Stimulated activated naive B cell treated with anti-CD40 and anti-IgM and Interleukin-4, amounts not matched to agents 10 μg/mL and 1 μg/mL and 100 μg/mL, for 72 hours (primary cell): ENCODE data around the gene PSMA2.

Source experiments
- ATAC-seq, 2 donors: fragments of 150-1000 bp; cut with Tn5 transposase; replicated peaks; 2 replicates each; pipeline ENCODE4 v1.10.0; 2021; ENCODE audit warnings: moderate library complexity in 1 of 2
- DNase-seq: peaks from one replicate; pipeline ENCODE4 v3.0.0; 2021
- H3K27ac Mint-ChIP-seq: one replicate; pipeline ENCODE4 v1.8.0; 2022; ENCODE audit warnings: mild to moderate bottlenecking, mixed read lengths
- H3K27me3 Mint-ChIP-seq, 2 donors: one replicate each; pipeline ENCODE4 v1.8.0; 2022; ENCODE audit warnings: mixed read lengths in 2 of 2
- H3K36me3 Mint-ChIP-seq, 2 donors: one replicate each; pipeline ENCODE4 v1.8.0; 2022; ENCODE audit warnings: mixed read lengths in 2 of 2, mild to moderate bottlenecking in 1 of 2
- H3K4me1 Mint-ChIP-seq, 2 donors: one replicate each; pipeline ENCODE4 v1.8.0; 2022; ENCODE audit warnings: mixed read lengths in 2 of 2, mild to moderate bottlenecking in 1 of 2
- H3K4me3 Mint-ChIP-seq, 2 donors: one replicate each; pipeline ENCODE4 v1.8.0; 2022; ENCODE audit warnings: mild to moderate bottlenecking in 2 of 2, mixed read lengths in 2 of 2, moderate library complexity in 1 of 2
- H3K9me3 Mint-ChIP-seq, 2 donors: one replicate each; pipeline ENCODE4 v1.8.0; 2022; ENCODE audit warnings: mixed read lengths in 2 of 2, mild to moderate bottlenecking in 1 of 2

The PSMA2 gene

DNA sequence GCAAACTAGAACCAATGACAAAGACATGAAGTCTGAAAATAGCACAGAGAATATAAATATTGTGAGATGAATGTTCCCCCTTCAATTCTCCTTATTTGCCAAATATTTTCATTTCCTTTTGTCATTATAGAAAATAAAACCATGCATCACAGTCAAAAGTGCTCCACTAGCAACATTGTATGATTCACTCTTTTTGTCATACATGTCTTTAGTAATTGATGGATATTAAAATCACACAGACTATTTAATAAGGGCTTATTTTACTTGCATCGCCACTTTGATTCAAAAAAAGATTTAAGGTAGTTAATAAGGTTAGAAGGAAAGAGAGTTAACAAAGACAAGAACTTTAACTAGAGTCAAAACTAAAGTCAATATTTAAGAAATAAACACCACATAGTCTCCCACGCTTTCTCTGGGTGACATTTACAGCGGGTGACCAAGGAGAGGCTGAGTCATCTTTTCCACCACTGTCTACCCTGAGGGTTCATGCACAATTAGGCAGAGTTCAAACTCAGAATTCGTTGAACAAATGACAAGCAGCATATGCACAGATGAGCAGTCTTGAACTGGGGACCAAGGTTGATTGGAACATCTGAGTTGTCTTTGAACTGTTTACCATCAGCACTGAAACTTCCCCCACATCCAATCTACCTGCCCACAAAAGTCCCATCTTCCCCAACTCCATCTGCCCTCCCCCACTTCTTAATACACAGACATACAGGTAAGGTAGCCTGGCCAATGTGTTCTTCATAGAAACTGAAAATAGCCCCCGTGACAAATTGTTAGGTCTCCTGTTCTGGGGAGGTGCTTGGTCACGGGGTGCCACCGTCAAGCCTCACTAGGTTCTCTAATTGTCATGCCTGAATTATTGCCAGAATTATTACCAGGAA, 62.6 kb downstream of the PSMA2 start:
- Mint-ChIP-seq H3K4me3 (peak overlapping the region; percentile 3 to 35), H3K27me3 (peaks cover 23 to 37% of the 10 kb centered on the region in 2 donors)
- DNase-seq, result peak; percentile 56

DNA sequence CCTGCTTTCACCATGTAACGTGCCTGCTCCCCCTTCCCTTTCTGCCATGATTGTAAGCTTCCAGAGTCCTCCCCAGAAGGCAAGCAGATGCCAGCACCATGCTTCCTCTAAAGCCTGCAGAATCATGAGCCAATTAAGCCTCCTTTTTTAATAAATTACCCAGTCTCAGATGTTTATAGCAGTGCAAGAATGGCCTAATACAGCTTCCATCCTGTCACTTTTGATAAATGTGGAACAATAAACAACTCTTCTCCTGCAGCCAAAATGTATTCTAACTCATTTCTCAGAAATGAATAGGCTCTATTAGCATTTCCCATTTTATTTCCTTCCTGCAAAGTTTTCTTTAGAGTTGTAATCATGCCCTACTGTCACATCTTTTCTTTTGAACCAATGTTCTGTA, 63.5 kb downstream of the PSMA2 start:
- H3K9me3 Mint-ChIP-seq, result peaks cover 13 to 14% of the 10 kb centered on the region in 2 donors
- ATAC-seq, result no peak
- peak overlapping the region; percentile 90 for H3K27ac Mint-ChIP-seq
- peaks cover 8 to 16% of the 10 kb centered on the region in 2 donors for H3K36me3 Mint-ChIP-seq
- no peak for DNase-seq
- peaks cover 32 to 37% of the 10 kb centered on the region in 2 donors for H3K27me3 Mint-ChIP-seq
- H3K4me1 Mint-ChIP-seq, result peaks cover 13 to 18% of the 10 kb centered on the region in 2 donors
- no peak overlapping the region for H3K4me3 Mint-ChIP-seq

More for the DNA sequence above, 62.6 kb downstream of the PSMA2 start:
- Mint-ChIP-seq H3K36me3 (peaks cover 8% of the 10 kb centered on the region in 2 donors), H3K4me1 (peaks cover 13 to 18% of the 10 kb centered on the region in 2 donors), H3K9me3 (peaks cover 6 to 8% of the 10 kb centered on the region in 2 donors), H3K27ac (peak overlapping the region; percentile 90)
- ATAC-seq, result peak; percentile 98
